Ovary (tissue), 3 donors: Measurements from ENCODE around the gene TTC39B.

Experiments used
- EP300 ChIP-seq: sonication (generic); formaldehyde crosslinking; IDR thresholded peaks from one replicate; pipeline ENCODE4 v1.6.1; 2017; ENCODE audit warnings: antibody characterized with exemption
- POLR2A ChIP-seq: fragments of 450-650 bp; IDR thresholded peaks from one replicate; pipeline ENCODE4 v1.6.1; 2017; ENCODE audit warnings: antibody characterized with exemption, mild to moderate bottlenecking, moderate library complexity
- TF ChIP-seq, protein P1 (sequence below), 3 donors: fragments of 450-650 bp in 2 of 3; fragments of 200-600 bp in 1 of 3; IDR thresholded peaks; one replicate each; pipeline versions ENCODE4 v1.5.1 to v1.8.0; 2016 to 2022; ENCODE audit warnings: antibody characterized with exemption in 3 of 3, mild to moderate bottlenecking in 1 of 3
- donor health status: DM: no; HTN: no; CAD: no.

DNA sequence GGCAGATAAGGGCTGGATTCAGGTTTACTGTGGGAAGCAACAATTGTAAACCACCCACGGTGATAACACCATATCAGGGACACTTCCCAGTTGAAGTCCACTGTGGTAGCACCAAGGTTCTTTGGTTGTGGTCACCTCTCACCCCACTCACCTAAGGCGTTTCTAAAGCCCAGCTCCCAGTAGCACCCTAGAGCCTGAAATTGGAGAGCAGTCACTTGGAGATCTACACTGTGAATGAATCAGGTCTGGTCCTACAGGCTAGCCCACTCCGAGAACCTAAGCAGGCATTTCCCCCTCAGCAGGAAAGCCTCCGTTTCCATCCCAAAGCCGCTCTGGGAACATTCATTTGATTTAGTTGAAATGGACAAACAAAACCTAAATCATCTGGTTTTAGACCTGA is 191.3 kb downstream of the TTC39B start:
- TF ChIP-seq, protein P1, sequence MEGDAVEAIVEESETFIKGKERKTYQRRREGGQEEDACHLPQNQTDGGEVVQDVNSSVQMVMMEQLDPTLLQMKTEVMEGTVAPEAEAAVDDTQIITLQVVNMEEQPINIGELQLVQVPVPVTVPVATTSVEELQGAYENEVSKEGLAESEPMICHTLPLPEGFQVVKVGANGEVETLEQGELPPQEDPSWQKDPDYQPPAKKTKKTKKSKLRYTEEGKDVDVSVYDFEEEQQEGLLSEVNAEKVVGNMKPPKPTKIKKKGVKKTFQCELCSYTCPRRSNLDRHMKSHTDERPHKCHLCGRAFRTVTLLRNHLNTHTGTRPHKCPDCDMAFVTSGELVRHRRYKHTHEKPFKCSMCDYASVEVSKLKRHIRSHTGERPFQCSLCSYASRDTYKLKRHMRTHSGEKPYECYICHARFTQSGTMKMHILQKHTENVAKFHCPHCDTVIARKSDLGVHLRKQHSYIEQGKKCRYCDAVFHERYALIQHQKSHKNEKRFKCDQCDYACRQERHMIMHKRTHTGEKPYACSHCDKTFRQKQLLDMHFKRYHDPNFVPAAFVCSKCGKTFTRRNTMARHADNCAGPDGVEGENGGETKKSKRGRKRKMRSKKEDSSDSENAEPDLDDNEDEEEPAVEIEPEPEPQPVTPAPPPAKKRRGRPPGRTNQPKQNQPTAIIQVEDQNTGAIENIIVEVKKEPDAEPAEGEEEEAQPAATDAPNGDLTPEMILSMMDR (IDR thresholded peaks at IDR 0.05), result no peak
- TF ChIP-seq EP300, result no peak
- TF ChIP-seq POLR2A, result no peak
